CD4-positive, alpha-beta T cell (primary cell): ENCODE data around the gene ST6GAL1. TPM values are rescaled to one million over a fixed set of nuclear protein-coding genes. Genes with fewer than 3 reads are reported as not detected.

Source experiments
- ATAC-seq: fragments of 200-7000 bp; cut with Tn5 transposase; one replicate; pipeline ENCODE4 v1.10.0; 2022; ENCODE audit warnings: mild to moderate bottlenecking; ENCODE audit not compliant: poor library complexity
- CTCF ChIA-PET: fragments of 350-600 bp; sonication (Branson Sonifier 250); formaldehyde crosslinking; loops from one replicate; lab custom pipeline; 2021; ENCODE audit warnings: antibody characterized with exemption, inconsistent platforms; lab: Charles Lee
- POLR2A ChIA-PET: fragments of 350-600 bp; sonication (Branson Sonifier 250); formaldehyde crosslinking; loops from one replicate; lab custom pipeline; 2021; ENCODE audit warnings: antibody characterized with exemption, inconsistent platforms; lab: Charles Lee
- DNase-seq, 14 experiments: peaks; one replicate each; pipeline ENCODE4 v3.0.0-alpha.2; 2013 to 2020; ENCODE audit warnings: mixed read lengths in 2 of 14
- H3K27ac ChIP-seq, 2 donors: one replicate each; pipeline versions ENCODE4 v1.5.1 to v1.7.0; 2013; ENCODE audit warnings: low read length in 2 of 2, low read depth in 1 of 2, mild to moderate bottlenecking in 1 of 2
- H3K27me3 ChIP-seq, 2 experiments: 1 replicate in 1 of 2; 2 replicates in 1 of 2; pipeline versions ENCODE4 v1.6.1 to v1.7.0; 2013; ENCODE audit warnings: low read length in 2 of 2, control low read depth in 1 of 2, mild to moderate bottlenecking in 1 of 2, moderate library complexity in 1 of 2; ENCODE audit not compliant: insufficient read depth in 2 of 2, control insufficient read depth in 1 of 2
- H3K36me3 ChIP-seq: one replicate; pipeline ENCODE4 v1.6.1; 2013; ENCODE audit warnings: low read length, control low read depth; ENCODE audit not compliant: insufficient read depth
- H3K4me1 ChIP-seq: one replicate; pipeline ENCODE4 v1.6.1; 2013; ENCODE audit warnings: low read length, control low read depth; ENCODE audit not compliant: insufficient read depth
- H3K4me3 ChIP-seq: one replicate; pipeline ENCODE4 v1.5.1; 2013; ENCODE audit warnings: mild to moderate bottlenecking, low read length, moderate library complexity
- H3K9me3 ChIP-seq, 2 experiments: 1 replicate in 1 of 2; 2 replicates in 1 of 2; pipeline versions ENCODE4 v1.6.1 to v1.7.0; 2013; ENCODE audit warnings: low read length in 2 of 2, mild to moderate bottlenecking in 2 of 2, control low read depth in 1 of 2, moderate library complexity in 1 of 2; ENCODE audit not compliant: control insufficient read depth in 1 of 2, insufficient read depth in 1 of 2
- H3K27ac Mint-ChIP-seq: one replicate; pipeline ENCODE4 v1.8.0; 2020; ENCODE audit warnings: mixed read lengths
- H3K27me3 Mint-ChIP-seq: one replicate; pipeline ENCODE4 v1.8.0; 2021; ENCODE audit warnings: mixed read lengths
- H3K36me3 Mint-ChIP-seq: one replicate; pipeline ENCODE4 v1.8.0; 2021; ENCODE audit warnings: low read depth, mixed read lengths
- H3K4me1 Mint-ChIP-seq: one replicate; pipeline ENCODE4 v1.8.0; 2021; ENCODE audit warnings: low read depth, mixed read lengths
- H3K4me3 Mint-ChIP-seq: one replicate; pipeline ENCODE4 v1.8.0; 2020; ENCODE audit warnings: mild to moderate bottlenecking, mixed read lengths
- H3K9me3 Mint-ChIP-seq: one replicate; pipeline ENCODE4 v1.8.0; 2020; ENCODE audit warnings: mixed read lengths
- CTCF ChIP-seq: fragments of 200-600 bp; IDR thresholded peaks from one replicate; pipeline ENCODE4 v1.8.0; 2022; ENCODE audit warnings: antibody characterized with exemption, mild to moderate bottlenecking
- intact Hi-C, 2 experiments: fragments of 100-400 bp; cut with DNase I in 1 of 2; cut with micrococcal nuclease in 1 of 2; formaldehyde crosslinking; loops; one replicate each; pipeline versions ENCODE4 v1.15.1 to v1.9.0; 2023 to 2025; cut with DNase I, micrococcal nuclease
- total RNA-seq, 174 experiments: library from RNA in 2 of 174; stranded (reverse) in 2 of 174; gene quantifications; one replicate each; pipeline ENCODE4 v1.2.3 and lab custom pipeline; 2021 to 2026

ST6GAL1 gene
- total RNA-seq, 2 experiments from 2014 or later, result 27.6 to 29.1 TPM

- peaks cover under 1% of the 10 kb centered on the region for H3K9me3 Mint-ChIP-seq
- ATAC-seq (no peak), DNase-seq (no peak)
- Histone ChIP-seq H3K27ac (no peak overlapping the region), H3K9me3 (peaks cover 0 to 5% of the 10 kb centered on the region in 2 experiments), H3K4me3 (no peak overlapping the region), H3K27me3 (no peaks in the 10 kb centered on the region), H3K36me3 (no peaks in the 10 kb centered on the region), H3K4me1 (peaks cover 19% of the 10 kb centered on the region)
- ChIA-PET POLR2A (interaction anchor here (1.0 to 2.3 kb wide), 3 partner anchors 9 to 110 kb away, joined by 3 to 36 read pairs (median 3); partner anchors contain the start of gene ST6GAL1), CTCF (no interaction called here)
- no peak for TF ChIP-seq CTCF
- intact Hi-C loops, result no loop called here
- no peak overlapping the region for H3K27ac Mint-ChIP-seq
- peaks cover 9% of the 10 kb centered on the region for H3K36me3 Mint-ChIP-seq
- H3K4me1 Mint-ChIP-seq, result peaks cover 43% of the 10 kb centered on the region
- no peaks in the 10 kb centered on the region for H3K27me3 Mint-ChIP-seq
- H3K4me3 Mint-ChIP-seq, result no peak overlapping the region
Measured at GRCh38 chr3:186917512-186918312, 12.6 kb upstream of the ST6GAL1 start.

GRCh38 chr3:186920301-186920700 lies 10.0 kb upstream of the ST6GAL1 start:
- H3K9me3 Mint-ChIP-seq, result no peaks in the 10 kb centered on the region
- ATAC-seq (no peak), DNase-seq (no peak)
- no peak overlapping the region for H3K4me3 Mint-ChIP-seq
- CTCF ChIA-PET, result interaction anchor here (0.6 kb wide), 1 partner anchor 17 kb away, joined by 3 read pairs; no protein-coding TSS in a partner anchor
- Histone ChIP-seq H3K36me3 (no peaks in the 10 kb centered on the region), H3K27me3 (no peaks in the 10 kb centered on the region), H3K4me3 (no peak overlapping the region), H3K9me3 (no peaks in the 10 kb centered on the region), H3K4me1 (peaks cover 19% of the 10 kb centered on the region), H3K27ac (no peak overlapping the region)
- POLR2A ChIA-PET, result interaction anchor here (0.8 to 3.1 kb wide), 2 partner anchors 11 kb away, joined by 3 to 14 read pairs; no protein-coding TSS in a partner anchor
- intact Hi-C loops, result no loop called here
- no peak for TF ChIP-seq CTCF
- no peaks in the 10 kb centered on the region for H3K36me3 Mint-ChIP-seq
- peaks cover 26% of the 10 kb centered on the region for H3K4me1 Mint-ChIP-seq
- no peak overlapping the region for H3K27ac Mint-ChIP-seq
- H3K27me3 Mint-ChIP-seq, result no peaks in the 10 kb centered on the region

GRCh38 chr3:186920796-186921195 lies 9.5 kb upstream of the ST6GAL1 start:
- peaks cover 21% of the 10 kb centered on the region for H3K4me1 Mint-ChIP-seq
- no peaks in the 10 kb centered on the region for H3K36me3 Mint-ChIP-seq
- Histone ChIP-seq H3K4me1 (peaks cover 19% of the 10 kb centered on the region), H3K36me3 (no peaks in the 10 kb centered on the region), H3K27ac (no peak overlapping the region), H3K9me3 (no peaks in the 10 kb centered on the region), H3K4me3 (no peak overlapping the region), H3K27me3 (no peaks in the 10 kb centered on the region)
- no peak overlapping the region for H3K27ac Mint-ChIP-seq
- H3K27me3 Mint-ChIP-seq, result no peaks in the 10 kb centered on the region
- CTCF ChIA-PET, result interaction anchor here (0.6 to 1.0 kb wide), 2 partner anchors 16 to 71 kb away, joined by 3 read pairs; no protein-coding TSS in a partner anchor
- DNase-seq (no peak), ATAC-seq (no peak)
- no peaks in the 10 kb centered on the region for H3K9me3 Mint-ChIP-seq
- no peak for TF ChIP-seq CTCF
- POLR2A ChIA-PET, result interaction anchor here (0.8 to 3.1 kb wide), 2 partner anchors 11 to 12 kb away, joined by 3 to 14 read pairs; no protein-coding TSS in a partner anchor
- intact Hi-C loops, result no loop called here
- no peak overlapping the region for H3K4me3 Mint-ChIP-seq
